ENCODE data around the gene LRRC8B.
"Not testable (repeated sequence)": the region's sequence is repeated elsewhere in the genome, so short reads cannot be mapped to it uniquely, and the experiment has no call there.

The LRRC8B gene

GRCh38 chr1:89584781-89585180 is 60.2 kb downstream of the LRRC8B start:
- DNase-seq (ENCODE audit: low spot score) = no peak

- no peak for DNase-seq (ENCODE audit: low spot score)
These were observed 63.1 kb downstream of the LRRC8B start for GRCh38 chr1:89587729-89588161.

GRCh38 chr1:89588480-89588879 is 63.9 kb downstream of the LRRC8B start:
- no peak for DNase-seq (ENCODE audit: low spot score)

GRCh38 chr1:89589515-89589914 is 64.9 kb downstream of the LRRC8B start:
- DNase-seq (ENCODE audit: low spot score) = no peak

- no peak for DNase-seq (ENCODE audit: low spot score)
These were observed 65.9 kb downstream of the LRRC8B start for GRCh38 chr1:89590341-89591080.

GRCh38 chr1:89592861-89593302 is 68.3 kb downstream of the LRRC8B start:
- not testable (repeated sequence) for DNase-seq (ENCODE audit: low spot score)

- no peak for DNase-seq (ENCODE audit: low spot score)
These were observed 69.6 kb downstream of the LRRC8B start for GRCh38 chr1:89594096-89594740.

GRCh38 chr1:89596698-89597097 is 72.1 kb downstream of the LRRC8B start:
- DNase-seq (ENCODE audit: low spot score) = no peak

- peak; percentile 51 for DNase-seq (ENCODE audit: low spot score)
These were observed 74.1 kb downstream of the LRRC8B start for GRCh38 chr1:89598450-89599331.

- no peak for DNase-seq (ENCODE audit: low spot score)
These were observed 74.7 kb downstream of the LRRC8B start for GRCh38 chr1:89599332-89599630.

GRCh38 chr1:89600451-89601224 is 76.0 kb downstream of the LRRC8B start:
- no peak for DNase-seq (ENCODE audit: low spot score)

GRCh38 chr1:89602871-89603404 is 78.3 kb downstream of the LRRC8B start:
- no peak for DNase-seq (ENCODE audit: low spot score)

GRCh38 chr1:89603651-89604413 is 79.2 kb downstream of the LRRC8B start:
- no peak for DNase-seq (ENCODE audit: low spot score)

GRCh38 chr1:89604414-89604735 is 79.7 kb downstream of the LRRC8B start:
- no peak for DNase-seq (ENCODE audit: low spot score)

- DNase-seq (ENCODE audit: low spot score) = no peak
These were observed 81.1 kb downstream of the LRRC8B start for GRCh38 chr1:89605692-89606091.

- no peak for DNase-seq (ENCODE audit: low spot score)
These were observed 81.8 kb downstream of the LRRC8B start for GRCh38 chr1:89606227-89606980.

- no peak for DNase-seq (ENCODE audit: low spot score)
These were observed 82.5 kb downstream of the LRRC8B start for GRCh38 chr1:89607156-89607555.

- no peak for DNase-seq (ENCODE audit: low spot score)
These were observed 83.1 kb downstream of the LRRC8B start for GRCh38 chr1:89607586-89608318.

GRCh38 chr1:89608319-89608983 is 83.8 kb downstream of the LRRC8B start:
- DNase-seq (ENCODE audit: low spot score) = no peak
